HG02973 (cell line): ENCODE data around the gene SSBP2.
"Not testable (repeated sequence)": the region's sequence is repeated elsewhere in the genome, so short reads cannot be mapped to it uniquely, and the experiment has no call there.

ENCODE experiments used
- ATAC-seq: cut with Tn5 transposase; IDR thresholded peaks from one replicate; pipeline ENCODE4 v1.9.1; 2021; ENCODE audit warnings: moderate library complexity; ENCODE audit not compliant: unreplicated experiment

SSBP2 gene

GRCh38 chr5:81473395-81473794 lies 277.5 kb downstream of the SSBP2 start:
- not testable (repeated sequence) for ATAC-seq

DNA sequence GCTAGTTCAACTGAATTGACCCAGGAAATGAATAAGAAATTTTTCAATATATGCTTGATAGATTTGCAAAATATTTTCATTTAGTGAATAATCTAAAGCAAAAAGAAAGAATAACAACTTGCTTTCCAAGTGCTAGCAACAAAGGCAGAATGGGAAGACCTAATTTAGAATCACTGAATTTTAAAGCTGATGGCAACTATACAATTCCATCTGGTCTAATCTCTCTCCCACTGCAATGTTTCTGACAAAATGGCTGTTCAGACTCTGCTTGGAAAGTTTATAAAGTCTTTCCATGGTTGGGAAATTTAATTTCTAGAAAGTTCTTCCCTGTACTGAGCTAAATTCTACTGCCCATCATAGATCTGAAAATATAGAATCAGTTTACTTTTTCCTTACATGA lies 281.2 kb downstream of the SSBP2 start:
- ATAC-seq = no peak

GRCh38 chr5:81450940-81451339 lies 300.0 kb downstream of the SSBP2 start:
- ATAC-seq = no peak

GRCh38 chr5:81435023-81435422 lies 315.9 kb downstream of the SSBP2 start:
- ATAC-seq = no peak

DNA sequence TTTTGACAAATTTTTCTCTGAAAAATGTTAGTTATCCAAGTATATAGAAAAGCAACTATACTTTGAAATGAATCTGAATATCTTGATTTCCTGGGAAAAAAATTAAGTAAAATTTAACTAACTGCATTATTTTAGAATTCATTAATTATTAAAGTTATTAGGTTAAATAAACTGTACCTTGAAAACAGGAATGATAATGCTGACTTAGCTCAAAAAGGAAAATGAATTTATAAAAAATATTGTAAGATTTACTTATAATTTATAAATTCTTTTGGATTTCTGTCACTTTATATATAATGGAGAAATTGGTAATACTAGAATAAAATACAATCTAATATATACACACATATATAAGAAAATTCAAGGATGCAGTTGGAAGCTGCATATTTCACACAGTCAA lies 320.9 kb downstream of the SSBP2 start:
- ATAC-seq = no peak

DNA sequence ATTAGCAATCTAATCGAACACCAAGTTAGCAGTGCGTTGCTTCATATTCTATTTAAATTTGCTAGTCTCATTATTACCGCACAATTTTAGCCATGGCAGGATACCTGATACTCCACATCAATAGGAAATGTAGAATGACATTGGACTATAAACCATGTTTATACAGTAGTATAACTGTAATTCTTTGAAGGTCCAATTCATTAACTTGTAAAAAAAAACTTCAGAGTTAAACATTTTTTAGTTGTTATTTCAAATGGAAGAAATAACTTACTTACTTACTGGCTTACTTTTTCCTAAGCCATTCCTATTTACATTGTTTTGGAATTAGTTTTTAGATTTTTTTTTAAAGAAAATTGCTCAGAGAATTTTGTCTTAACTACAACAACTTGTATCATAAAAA lies 321.5 kb downstream of the SSBP2 start:
- no peak for ATAC-seq

- no peak for ATAC-seq
Observed at GRCh38 chr5:81428861-81429260, 322.0 kb downstream of the SSBP2 start.

DNA sequence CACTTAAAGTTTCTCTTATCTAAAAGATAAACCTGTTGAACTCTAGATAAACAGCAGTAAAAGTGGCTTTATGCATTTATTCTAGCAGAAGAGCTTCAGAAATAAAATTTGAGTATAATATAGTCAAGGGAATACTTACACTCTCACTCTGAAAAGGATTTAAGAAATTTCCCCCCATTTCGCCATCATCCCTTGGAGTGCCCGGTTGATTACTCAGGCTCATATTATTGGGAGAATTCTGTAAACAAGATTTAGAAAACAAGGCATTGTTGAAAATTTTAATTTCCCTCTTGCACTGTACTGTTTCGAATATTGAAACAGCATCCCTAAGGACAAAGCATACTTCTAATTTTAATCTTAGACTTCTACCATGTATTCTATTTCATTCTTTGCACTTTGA lies 322.5 kb downstream of the SSBP2 start:
- ATAC-seq = no peak

DNA sequence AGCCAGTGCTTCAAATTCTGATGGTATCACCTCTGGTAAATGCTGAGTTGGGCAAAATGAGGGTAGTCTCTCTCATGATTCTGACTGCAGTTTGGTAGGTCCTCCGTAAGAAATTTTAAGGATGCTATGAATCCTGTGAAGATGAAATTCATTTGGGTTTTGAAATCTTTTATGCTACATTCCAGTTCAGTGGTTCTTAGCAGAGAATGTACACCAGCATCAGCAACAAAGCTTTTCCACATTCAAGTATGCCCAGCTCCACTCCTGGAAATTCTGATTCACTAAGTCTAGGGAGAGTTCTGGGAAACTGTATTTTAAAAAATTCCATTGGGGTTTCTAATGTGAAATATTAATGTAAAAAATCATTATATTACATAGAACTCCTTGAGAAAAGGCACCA lies 323.3 kb downstream of the SSBP2 start:
- no peak for ATAC-seq

GRCh38 chr5:81426359-81427030 lies 324.4 kb downstream of the SSBP2 start:
- ATAC-seq = no peak

- no peak for ATAC-seq
Observed at GRCh38 chr5:81425569-81425968, 325.3 kb downstream of the SSBP2 start.

- no peak for ATAC-seq
Observed at GRCh38 chr5:81424728-81425127, 326.2 kb downstream of the SSBP2 start.

DNA sequence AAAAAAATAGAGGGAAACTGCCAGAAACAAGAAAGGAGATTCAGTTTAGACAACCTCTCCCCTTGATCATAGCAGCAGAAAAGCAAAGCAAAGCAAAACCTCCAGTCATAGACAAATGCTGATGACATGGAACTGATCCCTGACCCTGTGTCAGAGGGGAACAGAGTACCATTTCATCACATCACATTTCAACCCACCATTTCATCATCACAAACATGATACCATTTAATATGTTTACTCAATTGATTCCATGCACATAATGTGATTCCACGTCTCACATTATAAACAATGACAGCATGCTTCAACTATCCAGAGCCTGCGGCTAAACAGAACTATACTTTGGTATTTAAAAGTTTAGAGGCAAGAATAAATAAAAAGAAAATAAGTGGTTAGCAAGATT lies 328.2 kb downstream of the SSBP2 start:
- ATAC-seq = no peak

DNA sequence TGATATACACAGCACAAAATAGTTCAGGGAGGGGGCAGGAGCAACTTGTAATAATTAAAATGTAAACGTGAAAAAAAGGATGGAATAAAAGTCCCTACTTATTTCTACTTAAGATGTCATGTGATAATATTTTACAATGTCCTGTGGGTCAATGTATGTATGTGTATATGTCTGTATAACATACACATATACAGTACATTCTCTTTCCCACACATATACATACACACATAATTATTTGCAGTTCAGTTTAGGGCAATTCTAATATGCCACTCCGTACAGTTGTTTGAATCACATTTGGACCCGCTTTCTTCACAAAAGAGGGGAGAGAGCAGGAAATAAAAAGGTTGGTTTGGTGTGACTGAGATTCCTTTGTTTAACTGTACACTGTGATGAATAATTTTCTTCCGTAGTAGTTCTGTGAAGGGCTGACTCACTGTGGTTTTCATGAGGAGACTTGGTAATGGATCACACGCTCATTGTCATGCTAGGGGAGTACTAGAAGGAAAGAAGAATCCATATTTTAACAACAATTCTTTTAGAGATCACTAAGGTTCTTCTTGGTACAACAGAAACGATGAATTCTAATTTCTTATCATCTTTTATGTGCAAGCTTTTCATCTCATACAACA lies 330.7 kb downstream of the SSBP2 start:
- no peak for ATAC-seq

GRCh38 chr5:81418606-81419005 lies 332.3 kb downstream of the SSBP2 start:
- no peak for ATAC-seq

- ATAC-seq = no peak
Observed at GRCh38 chr5:81417052-81417451, 333.8 kb downstream of the SSBP2 start.

GRCh38 chr5:81409896-81410295 lies 341.0 kb downstream of the SSBP2 start:
- no peak for ATAC-seq

- ATAC-seq = no peak
Observed at GRCh38 chr5:81409361-81409760, 341.5 kb downstream of the SSBP2 start.

DNA sequence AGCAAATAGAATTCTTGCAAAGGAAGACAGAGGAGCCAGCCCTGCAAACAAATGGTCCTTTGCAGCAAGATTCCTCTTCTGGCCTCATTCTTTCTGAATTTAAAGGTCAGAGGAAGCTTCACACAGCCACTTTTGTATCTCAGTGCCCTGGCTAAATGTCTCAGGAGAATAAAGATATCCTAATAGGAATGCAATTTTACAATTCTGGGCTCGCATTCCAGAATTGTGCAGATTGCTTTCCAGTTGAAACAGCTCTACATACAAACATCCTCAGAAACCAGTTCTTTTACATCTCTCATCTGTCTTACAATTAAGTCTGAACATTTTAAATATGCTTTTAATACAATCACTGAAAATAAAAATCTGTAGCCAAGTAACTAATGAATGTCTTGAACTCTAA lies 342.4 kb downstream of the SSBP2 start:
- ATAC-seq = no peak

DNA sequence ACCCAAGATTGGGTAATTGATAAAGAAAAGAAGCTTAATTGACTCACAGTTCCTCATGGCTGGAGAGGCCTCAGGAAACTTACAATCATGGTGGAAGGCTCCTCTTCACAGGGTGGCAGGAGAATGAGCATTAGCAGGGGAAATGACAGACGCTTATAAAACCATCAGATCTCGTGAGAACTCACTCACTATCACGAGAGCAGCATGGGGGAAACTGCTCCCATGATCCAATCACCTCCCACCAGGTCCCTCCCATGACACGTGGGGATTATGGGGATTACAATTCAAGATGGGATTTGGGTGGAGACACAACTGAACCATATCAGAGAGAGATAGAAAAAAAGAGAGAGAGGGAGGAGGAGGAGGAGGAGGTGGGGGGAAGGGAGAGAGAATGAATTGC lies 343.1 kb downstream of the SSBP2 start:
- not testable (repeated sequence) for ATAC-seq

DNA sequence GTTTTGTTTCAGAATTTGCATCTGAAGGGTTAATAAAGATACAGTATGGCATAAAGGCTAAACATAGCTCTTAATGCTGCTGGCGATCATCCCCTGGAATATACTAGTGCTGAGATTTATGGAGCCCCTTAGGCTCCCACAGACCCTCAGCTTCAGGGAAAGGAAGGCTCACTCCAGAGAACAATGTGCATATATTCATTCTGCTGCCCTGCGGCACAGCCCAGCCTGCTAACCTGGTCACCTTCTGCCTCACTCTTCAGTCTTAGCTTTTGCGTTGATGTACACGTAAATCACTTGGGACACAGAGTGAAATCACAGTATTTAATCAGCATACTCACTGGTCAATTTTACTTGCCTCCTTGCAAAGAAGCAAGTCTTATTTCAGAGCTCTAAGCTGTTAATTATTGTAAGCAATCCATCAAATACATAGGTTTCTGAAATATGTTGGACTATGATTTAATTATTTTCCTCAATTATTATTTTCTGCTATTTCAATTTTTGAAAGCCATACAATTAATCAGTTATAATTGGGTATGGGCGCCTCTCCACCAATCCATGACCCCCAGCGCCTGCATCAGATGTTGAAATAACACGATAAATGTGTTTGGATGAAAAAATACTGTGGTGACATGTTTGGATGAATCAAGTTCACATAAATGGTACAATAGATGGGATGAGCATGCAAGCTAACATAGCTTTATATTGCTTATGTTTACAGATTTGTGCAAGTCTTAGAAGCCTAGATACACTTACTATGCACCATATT lies 345.6 kb downstream of the SSBP2 start:
- no peak for ATAC-seq
